NCI-H2227 (cell line): ENCODE measurements around the gene XKRX.

Source experiments
- DNase-seq: peaks from one replicate; lab custom pipeline; 2025; ENCODE audit not compliant: unreplicated experiment; lab: John Stamatoyannopoulos, UW

The XKRX gene

DNA sequence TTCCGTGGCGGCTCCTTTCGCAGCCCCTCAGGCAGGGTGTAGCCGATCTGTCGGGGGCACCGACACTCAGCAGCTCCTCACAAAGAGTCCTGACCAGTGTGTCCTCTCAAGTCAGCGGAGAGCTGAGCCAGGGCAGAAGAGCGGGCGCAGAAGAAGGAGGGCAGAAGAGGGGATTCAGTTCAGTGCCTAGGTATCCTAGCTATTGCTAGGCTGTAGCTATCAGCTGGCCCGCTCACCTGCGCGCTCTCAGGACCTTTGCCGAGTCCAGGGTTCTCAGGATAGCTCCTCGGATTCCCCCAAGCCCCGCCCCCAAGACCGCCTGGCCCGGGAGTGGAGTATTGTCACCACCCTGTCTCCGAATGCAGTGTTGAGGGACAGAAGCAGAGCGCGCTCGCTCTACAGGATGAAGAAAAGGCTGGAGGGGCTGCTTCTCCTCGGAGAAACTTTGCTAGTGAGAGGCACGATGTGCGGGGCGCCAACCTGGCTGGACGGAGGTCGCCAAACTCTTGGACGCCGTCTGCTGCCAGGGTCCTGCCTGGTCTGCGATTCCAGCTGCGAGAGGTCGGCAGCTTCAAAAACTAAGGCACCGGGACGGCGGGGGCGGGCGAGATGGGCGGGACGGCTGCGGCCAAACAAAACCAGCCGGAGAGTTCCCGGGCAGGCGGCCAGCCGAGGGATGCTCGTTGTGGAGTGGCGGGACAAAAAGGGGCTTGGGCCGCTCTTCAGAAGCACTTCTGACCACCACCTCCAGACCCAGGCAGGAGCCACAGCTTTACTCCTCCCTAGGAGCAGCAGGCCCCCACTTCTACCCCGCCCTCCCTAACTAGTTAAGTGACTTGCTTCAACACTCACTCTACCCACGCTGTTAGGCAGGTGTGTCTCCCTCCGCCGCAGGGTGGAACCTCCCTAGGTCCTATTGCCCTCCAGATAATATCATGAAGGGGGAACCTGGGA is at the start of gene XKRX:
TSS of gene XKRX (minus strand) at position 258 of the 954 bp plus-strand sequence. CDS start 613 bp downstream, outside the sequence.
- peak; percentile 21 for DNase-seq

DNA sequence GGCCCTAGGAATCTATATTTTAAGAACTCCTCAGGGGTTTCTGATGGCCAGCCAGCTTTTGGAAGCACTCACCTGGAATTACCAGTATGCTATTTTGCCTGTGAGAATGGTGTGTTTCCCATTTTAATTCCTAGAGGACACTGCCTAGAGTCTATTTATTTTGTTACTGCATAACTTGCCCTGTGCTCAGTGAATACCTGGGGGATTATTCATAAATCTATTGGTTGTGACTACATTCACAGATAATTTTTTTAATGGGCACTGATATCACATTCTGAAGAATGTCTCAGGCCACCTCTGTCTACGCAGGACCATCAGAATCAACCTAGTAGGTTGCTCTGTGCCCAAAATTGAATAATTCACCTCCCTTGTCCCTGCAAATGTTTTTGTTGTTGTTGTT is 47.5 kb upstream of the XKRX start:
- no peak for DNase-seq

DNA sequence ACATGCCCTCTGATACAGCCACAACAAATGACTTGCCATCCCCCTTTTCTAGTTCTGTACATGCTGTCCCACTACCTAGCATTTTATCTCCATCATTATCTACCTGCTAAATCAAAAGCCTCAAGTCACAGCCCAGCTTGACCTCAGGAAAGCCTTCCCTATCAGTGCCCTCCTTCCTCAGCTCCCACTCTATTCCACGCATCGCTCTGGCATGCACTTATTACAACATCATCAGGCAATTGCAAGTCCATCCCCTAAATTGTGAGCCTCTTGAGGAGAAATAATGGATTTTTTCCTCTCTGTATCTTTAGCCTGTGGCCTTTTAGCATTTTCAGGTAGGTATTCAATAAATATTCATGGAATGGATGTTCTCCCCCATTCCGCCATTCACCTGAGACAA is 46.5 kb upstream of the XKRX start:
- DNase-seq = no peak

DNA sequence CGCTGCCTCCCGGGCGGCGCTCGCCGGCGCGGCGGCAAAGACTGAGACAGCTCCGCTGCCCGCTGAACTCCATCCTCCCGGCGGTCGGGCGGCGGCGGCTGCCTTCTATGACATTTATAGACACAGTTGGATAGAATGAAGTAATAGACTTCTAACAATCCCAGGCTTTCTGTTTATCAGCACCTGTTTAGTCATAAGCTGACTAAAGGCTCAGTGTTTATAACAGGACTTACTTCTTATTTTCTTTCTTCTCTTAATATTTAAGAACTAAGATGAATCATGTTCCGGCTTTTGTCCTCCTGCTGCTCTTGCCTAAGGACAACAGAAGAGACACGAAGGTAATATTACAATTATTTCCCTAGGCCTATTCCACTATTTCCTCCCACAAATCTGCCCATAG is 44.7 kb upstream of the XKRX start:
- no peak for DNase-seq

DNA sequence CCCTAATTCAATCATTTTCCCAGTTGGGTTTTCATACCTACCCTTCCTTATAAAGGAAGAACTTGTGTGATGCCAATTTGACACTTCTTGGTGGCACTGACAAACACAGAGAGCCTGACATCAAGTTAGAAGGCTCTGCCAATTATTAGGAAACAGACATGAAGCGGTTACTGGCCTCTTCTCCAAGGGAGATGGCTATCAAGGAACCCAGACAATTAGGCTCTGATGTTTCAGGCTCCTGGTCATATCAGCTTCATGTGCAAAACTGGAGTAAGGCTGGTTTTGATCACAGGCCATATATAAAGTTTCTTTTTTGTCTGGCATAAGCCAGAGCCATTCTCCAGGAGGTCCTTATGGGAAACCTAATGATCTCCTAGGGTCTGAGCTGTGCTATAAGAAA is 41.2 kb upstream of the XKRX start:
- no peak for DNase-seq

DNA sequence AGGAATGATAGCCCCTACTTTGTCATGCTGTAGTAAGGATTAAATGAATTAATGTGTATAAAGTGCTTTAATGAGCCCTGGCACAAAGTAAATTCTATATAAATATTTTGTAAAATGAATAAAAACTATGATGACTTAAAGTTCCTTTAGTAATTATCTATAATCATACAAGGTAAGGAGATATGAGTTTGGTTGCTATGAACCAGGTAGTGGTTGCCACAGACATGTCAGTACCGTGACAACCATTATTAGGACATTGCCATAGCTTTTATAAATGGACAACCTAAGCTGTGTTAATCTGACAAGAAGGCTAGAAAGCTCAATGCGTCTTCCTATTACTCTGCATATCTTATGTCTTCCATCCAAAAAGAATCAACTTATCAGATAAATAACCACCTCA is 40.7 kb upstream of the XKRX start, which contains the start of gene ARL13A:
TSS of gene ARL13A (plus strand) at position 301 of the 400 bp plus-strand sequence. CDS start 3,982 bp downstream, outside the sequence.
- DNase-seq = no peak

DNA sequence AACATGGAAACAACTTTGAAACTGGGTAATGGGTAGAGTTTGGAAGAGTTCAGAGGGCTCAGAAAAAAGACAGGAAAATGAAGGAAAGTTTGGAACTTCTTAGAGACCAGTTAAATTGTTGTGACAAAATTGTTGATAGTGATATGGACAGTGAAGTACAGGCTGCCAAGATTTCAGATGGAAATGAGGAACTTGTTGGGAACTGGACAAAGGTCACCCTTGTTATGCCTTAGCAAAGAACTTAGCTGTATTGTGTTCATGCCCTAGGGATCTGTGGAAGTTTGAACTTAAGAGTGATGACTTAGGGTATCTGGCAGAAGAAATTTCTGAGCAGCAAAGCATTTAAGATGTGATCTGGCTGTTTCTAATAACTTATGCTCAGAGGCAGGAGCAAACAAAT is 35.6 kb upstream of the XKRX start:
- no peak for DNase-seq

DNA sequence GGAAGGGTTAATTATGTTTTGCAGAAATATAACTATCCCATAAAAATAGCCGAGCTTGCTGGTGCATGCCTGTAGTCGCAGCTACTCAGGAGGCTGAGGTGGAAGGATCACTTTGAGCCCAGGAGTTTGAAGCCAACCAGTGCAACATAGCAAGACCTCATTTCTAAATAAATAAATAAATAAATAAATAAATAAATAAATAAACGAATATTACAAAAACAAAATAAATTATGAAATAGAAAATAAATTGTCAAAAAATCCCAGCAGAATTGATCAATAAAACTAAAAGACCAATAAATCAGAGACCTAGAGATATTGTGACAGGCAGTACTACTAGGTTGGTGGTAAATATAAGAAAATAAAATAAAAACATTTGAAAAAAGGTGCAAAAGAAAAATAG is 34.1 kb upstream of the XKRX start:
- DNase-seq = no peak

DNA sequence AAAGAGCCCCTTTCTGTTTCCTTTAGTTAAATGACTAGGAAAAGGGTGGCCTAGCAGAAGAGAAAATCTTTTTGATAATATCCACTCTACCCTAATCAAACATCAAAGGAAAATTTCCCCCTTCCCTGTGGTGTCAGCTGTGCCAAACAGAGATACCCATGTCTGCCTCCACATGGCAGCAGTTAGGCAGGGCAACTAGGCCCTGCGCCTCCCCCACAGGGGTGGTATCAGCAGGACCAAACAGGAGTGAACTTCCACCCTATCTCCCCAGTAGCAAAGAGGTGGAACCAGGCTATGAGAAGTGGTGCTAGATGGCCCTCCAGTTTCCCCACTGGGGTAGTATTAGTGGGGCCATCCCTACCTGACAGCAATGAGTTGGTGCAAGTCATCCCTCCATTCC is 19.8 kb upstream of the XKRX start:
- DNase-seq = no peak

DNA sequence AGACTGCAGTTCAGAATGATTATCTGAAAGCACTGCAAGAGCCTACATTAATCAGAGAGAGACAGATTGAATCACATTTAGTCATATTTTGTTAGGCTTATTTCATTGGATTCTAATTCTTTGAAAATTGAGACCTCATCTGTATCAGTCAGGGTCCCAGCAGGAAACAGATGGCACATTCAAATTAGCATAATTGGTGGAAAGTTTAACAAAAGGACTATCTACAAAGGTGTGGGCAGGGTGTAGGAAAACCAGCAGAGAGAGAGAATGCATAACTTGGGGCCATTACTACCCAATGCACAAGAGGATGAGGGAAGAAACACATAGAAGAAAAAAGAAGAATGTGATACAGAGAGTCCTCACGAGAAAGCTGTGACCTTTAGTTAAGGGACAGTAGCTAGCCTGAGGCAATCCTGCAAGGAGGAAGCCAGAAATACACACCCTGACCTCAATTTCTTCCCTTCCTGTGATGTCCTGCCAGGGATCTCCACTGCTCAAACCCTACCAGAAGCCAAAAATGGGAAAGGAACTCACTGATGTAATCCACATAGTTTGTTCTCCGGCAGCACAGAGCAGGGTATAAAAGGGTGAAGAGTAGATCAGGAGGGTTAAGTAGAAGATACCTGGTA is 17.7 kb upstream of the XKRX start:
- DNase-seq = no peak

DNA sequence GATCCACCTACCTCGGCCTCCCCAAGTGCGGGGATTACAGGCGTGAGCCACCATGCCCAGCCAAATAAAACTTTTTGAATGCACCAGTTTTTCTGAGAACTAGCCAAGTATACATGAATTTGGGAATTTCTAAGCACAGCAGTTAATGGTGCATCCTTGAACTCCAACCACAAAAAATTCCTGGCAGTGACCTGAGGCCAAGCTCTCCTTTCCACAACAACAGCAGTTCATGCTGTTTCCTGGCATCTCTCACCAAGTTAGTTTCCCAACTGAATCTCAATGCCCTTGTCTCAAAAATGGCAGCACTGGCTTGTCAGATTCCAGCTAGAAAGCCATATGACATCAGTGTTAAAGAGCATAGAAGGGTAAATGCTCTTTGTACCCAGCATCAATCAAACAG is 15.9 kb upstream of the XKRX start:
- no peak for DNase-seq

DNA sequence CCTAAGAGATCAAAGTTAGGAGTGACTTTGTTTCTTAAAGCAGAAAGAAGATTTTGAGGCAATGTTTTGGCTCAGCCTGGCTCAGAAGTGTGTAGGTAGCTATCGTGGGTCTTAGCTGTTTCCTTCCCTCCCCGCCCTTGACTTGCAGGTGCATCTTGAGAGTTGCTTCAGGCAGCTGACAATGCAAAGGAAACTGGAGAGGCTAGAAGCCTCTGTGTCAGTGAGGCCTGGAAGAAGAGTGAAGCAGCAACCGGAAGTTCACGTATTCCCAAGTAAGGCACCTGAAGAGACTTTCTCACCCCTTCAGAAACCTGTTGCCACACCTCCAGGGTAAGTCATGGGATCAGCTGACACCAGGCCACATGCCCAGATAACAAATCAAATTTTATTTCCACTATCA is 10.6 kb upstream of the XKRX start:
- DNase-seq = no peak

DNA sequence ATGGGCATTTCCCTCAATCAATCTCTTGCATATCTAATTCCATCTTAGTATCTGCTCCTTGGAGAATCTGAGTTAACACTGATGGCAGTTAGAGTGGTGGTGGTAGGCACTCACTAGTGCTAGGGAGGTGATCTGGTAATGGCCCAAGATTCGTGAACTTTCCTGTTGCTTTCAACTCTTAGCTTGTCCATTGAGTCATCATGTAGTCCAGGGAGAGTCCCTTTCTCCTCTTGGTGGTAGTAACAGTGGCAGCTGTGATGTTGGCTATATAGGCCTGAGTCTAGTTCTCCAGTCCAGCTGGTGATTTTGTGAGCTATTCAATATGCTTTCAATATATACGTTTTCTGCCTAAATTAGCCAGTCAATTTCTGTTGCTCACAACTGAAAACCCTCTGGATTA is 7.0 kb upstream of the XKRX start:
- no peak for DNase-seq

DNA sequence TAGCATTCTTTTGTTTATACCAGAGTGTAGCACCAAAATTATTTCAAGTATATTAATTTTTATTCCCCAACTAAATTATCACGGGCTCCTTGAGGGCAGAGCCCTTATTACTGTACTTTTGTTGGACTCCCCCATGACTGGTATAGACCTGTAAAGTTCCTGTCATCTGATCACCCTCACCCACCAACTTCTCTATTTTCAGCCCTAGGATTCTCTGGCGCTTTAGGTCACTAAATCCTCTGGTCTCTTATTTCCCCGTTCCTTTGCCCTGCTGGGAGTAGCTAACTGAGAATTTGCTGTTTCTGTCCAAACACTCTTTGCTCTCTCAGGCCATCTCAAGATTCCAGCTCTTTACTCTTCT is 3.2 kb upstream of the XKRX start:
- no peak for DNase-seq

DNA sequence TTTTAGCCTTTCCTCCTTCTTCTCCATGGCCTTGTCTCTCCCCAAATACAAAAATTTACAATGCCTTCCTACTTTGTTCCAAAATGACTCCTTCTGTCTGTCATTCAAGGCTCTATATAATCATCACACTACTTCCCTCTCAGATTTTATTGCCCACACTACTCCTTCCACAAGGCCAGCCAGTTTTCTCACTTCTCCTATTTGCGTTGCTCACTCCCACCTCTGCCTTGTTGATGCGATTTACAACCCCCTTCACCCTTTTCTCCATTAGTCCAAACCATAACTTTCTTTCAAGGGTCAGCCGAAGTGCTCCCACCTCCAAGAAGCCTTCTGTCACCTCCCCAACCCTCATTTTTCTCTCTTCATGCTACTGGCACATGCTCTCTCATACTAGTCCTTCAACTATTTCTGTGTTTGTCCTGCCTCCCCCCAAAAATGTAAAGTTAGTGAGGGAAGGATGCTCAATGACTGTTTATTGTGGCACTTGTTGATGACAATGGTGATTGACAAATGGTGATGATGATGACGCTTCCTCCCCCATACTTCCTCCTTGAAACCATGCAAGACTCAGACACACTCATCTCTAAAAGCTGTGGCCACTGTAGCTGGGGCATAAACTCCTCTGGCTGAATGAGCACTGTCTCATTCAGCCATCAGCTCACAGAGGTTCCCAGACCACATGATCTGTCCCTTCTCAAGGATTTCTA is 2.7 kb upstream of the XKRX start:
- DNase-seq = no peak

DNA sequence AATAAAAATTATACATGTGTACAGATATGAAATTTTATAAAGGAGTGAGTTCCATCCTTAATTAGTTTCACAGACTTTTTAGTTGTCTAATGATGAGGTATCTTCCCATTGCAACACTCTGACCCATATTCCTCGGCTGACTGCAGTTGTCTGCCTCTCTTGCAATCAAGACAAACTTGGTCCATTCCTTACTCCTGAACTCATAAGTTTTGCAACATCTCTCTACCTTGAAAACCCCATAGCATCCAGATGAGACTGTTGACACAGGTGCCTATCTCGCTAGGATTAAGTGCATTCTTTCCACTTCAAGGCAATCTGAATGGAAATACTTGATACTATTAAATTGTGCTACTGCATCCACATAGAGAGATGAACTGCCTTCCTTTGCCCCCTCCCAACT is 2.3 kb downstream of the XKRX start:
- DNase-seq = no peak

DNA sequence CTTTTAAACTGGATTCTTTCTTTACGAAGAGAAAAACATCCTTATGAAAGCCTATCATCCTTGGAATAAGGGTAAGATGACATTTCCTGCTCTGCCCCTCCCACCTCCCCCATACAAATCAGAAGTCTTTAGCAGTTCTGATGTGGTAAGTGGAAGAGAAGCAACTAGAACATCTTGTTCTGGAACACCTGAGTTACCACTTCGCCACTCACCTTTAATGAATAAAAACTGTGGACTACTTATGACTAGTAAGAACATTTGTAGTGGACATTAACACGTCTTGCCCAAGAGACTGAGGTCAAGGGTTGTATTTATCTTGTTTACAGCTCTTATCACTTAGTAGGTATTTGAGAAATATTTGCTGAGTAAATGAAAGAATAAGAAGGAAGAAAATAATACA is 4.3 kb downstream of the XKRX start:
- no peak for DNase-seq

DNA sequence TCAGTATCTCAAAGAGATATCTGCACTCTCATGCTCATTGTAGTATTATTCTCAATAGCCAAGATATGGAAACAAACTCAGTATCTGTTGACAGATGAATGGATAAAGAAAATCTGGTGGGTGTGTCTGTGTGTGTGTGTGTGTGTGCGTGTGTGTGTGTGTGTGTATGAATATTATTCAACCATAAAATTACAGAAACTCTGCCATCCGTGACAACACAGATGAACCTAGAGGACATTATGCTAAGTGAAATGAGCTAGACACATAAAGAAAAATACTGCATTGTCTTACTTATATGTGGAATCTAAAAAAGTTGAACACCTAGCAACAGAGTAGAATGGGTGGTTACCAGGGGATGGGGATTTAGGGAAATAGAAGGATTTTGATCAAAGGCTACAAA is 13.2 kb downstream of the XKRX start:
- no peak for DNase-seq

DNA sequence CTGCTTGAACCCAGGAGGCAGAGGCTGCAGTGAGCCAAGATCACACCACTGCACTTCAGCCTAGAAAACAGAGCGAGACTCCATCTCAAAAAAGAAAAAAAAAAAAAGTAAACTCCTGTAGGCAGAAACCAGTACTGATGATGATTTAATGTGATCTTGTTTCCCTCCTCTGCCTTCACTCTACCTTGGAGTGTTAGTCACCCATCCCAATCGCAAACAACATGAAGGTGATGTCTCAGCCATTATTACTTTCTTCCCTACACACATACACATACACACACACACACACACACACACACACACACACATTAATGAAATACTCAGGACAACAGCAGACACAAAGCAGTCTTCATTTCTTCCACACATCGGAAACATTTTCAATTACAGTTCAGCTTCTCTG is 15.6 kb downstream of the XKRX start:
- no peak for DNase-seq

DNA sequence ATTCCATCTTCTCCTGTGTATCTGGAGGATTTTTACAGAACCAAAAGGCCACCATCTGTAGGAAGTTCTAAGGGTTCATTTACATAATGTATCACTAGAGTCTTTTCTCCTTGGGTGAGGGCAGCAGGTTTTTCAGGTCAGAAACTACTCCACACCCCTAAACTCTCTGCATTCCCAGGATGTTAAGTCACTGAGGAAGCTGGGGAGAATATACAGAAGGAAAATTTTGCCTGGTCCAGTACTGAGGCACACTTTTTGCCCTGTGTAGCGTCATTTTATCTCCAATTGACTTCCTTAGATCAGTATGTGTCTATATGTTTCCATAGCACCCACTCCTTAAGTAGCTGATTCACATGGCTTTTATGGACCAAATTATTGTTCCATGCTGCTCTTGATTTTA is 17.0 kb downstream of the XKRX start:
- no peak for DNase-seq

DNA sequence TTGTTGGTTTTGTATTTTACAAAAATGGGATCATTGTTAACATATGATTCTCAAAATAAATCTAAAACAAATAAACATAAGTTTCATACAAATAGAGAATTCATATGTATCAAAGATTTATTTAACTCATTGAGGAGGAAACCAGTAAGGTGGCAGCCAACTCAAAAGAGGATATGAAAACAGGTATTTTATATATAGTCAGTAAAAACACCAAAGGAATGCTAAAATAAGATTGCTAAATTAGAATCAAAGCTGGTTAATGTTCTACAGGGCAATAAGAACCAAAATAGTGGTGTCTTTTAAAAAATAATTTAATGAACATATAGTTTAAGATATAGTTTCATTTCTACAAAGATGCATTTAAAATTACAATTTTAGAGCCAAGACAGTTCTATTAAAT is 23.1 kb downstream of the XKRX start:
- no peak for DNase-seq

DNA sequence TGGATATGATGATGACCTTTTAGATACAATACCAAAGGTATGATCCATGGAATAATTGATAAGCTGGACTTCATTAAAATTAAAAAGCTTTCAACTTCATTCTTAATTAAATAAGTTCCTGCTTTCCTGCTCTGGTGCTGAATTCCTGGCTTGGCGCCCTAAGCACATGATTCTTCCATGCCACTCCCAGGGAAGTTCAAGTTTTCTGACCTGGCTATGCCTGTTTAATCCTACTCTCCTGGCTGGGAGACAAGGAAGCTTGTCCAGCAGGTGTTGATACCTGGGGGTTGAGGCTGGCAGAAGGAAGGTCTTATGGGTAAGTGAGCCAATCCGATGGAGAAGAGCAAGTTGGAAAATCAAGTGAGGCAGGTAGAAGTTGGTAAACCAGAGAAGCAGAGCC is 24.3 kb downstream of the XKRX start:
- DNase-seq = no peak
